ENCODE measurements around the gene ALG5. TPM values are rescaled to one million over a fixed set of nuclear protein-coding genes. Genes with fewer than 3 reads are reported as not detected.

The ALG5 gene
- total RNA-seq, 1 donor from 2014 or later: 32.1 TPM

DNA sequence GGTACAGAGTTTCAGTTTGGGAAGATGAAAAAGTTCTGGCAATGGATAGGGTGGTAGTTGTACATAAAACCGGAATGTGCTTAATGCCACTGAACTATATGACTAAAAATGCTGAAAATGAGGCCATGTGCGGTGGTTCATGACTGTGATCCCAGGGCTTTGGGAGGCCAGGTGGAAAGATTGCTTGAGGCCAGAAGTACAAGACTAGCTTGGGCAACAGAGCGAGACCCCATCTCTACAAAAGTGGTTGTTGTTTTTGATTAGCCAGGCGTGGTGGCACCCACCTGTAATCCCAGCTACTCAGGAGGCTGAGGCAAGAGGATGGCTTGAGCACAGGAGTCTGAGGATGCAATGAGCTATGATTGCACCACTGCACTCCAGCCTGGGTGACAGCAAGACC lies 91.9 kb downstream of the ALG5 start:
- Mint-ChIP-seq H3K9me3 (ENCODE audit: low read depth) (no peaks in the 10 kb centered on the region), H3K36me3 (ENCODE audit: low read depth) (peaks cover 2% of the 10 kb centered on the region), H3K27ac (ENCODE audit: unreplicated experiment) (no peak overlapping the region), H3K27me3 (ENCODE audit: low read depth) (no peaks in the 10 kb centered on the region), H3K4me1 (ENCODE audit: low read depth) (no peaks in the 10 kb centered on the region), H3K4me3 (ENCODE audit: unreplicated experiment) (no peak overlapping the region)
- DNase-seq (ENCODE audit: low spot score): no peak
- TF ChIP-seq, protein P1, sequence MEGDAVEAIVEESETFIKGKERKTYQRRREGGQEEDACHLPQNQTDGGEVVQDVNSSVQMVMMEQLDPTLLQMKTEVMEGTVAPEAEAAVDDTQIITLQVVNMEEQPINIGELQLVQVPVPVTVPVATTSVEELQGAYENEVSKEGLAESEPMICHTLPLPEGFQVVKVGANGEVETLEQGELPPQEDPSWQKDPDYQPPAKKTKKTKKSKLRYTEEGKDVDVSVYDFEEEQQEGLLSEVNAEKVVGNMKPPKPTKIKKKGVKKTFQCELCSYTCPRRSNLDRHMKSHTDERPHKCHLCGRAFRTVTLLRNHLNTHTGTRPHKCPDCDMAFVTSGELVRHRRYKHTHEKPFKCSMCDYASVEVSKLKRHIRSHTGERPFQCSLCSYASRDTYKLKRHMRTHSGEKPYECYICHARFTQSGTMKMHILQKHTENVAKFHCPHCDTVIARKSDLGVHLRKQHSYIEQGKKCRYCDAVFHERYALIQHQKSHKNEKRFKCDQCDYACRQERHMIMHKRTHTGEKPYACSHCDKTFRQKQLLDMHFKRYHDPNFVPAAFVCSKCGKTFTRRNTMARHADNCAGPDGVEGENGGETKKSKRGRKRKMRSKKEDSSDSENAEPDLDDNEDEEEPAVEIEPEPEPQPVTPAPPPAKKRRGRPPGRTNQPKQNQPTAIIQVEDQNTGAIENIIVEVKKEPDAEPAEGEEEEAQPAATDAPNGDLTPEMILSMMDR (IDR thresholded peaks at IDR 0.05): no peak

DNA sequence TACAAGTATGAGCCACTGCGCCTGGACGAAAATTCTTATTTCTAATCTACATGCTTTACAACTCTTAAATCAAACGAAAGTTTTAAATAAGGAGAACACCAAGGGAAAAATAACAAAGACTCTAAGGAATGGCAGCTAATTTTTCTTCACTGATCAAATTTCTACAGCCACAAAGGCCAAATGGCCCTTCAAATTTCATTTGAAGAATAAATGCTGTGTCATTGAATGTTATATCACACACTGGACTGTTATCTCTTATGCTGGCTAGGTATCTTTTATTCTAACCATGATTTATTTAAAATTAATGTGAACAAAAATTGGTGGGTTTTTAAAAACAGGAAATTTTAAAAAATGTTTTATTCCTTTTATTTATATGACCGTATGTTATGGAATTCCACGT lies 93.2 kb downstream of the ALG5 start:
- TF ChIP-seq, protein P1 (IDR thresholded peaks at IDR 0.05): no peak
- no peak for DNase-seq (ENCODE audit: low spot score)
- Mint-ChIP-seq H3K27me3 (ENCODE audit: low read depth) (no peaks in the 10 kb centered on the region), H3K9me3 (ENCODE audit: low read depth) (no peaks in the 10 kb centered on the region), H3K36me3 (ENCODE audit: low read depth) (peaks cover 2% of the 10 kb centered on the region), H3K27ac (ENCODE audit: unreplicated experiment) (no peak overlapping the region), H3K4me3 (ENCODE audit: unreplicated experiment) (no peak overlapping the region), H3K4me1 (ENCODE audit: low read depth) (no peaks in the 10 kb centered on the region)

DNA sequence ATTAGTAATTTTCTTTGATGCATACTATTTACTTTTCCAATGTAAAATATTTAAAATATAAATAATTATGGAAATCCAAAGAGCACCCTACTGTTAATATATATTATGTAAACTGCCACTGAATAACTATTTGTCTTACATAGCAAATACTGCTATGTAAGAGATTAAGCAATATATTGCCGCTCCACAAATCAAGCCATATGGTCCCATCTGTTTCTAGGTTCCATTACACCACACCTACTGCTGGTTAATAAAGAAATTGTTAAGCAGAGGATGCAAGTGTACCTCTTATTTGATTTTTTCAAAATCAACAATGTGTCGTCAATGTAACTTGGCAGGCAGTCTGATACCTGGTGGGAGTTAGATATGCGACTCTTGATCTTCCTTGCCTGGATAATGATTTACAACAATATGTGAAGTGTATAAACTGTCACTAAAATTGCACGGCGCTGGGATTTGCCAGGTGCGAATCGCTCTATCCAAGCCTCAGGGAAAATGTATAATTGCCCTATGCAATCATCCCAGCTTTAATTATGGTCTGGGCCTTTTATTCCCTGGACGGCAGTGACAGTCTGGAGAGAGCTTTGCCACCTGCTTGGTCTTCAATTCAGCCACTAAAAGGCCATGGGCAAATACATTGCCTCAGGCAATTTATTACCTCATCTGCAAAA lies 95.1 kb downstream of the ALG5 start:
- H3K27ac Mint-ChIP-seq (ENCODE audit: unreplicated experiment): no peak overlapping the region
- no peak overlapping the region for H3K4me3 Mint-ChIP-seq (ENCODE audit: unreplicated experiment)
- TF ChIP-seq, protein P1 (IDR thresholded peaks at IDR 0.05): no peak
- no peaks in the 10 kb centered on the region for H3K27me3 Mint-ChIP-seq (ENCODE audit: low read depth)
- H3K9me3 Mint-ChIP-seq (ENCODE audit: low read depth): peaks cover 5% of the 10 kb centered on the region
- peaks cover 3% of the 10 kb centered on the region for H3K36me3 Mint-ChIP-seq (ENCODE audit: low read depth)
- no peaks in the 10 kb centered on the region for H3K4me1 Mint-ChIP-seq (ENCODE audit: low read depth)
- no peak for DNase-seq (ENCODE audit: low spot score)

Other genes starting within 250 kb of the ALG5 start
- 5.0 to 5.3 TPM (median 5.1 TPM) in 3 replicates for gene RFXAP, start 180.1 kb downstream of the ALG5 start, total RNA-seq
- 8.4 to 9.5 TPM (median 8.9 TPM) in 3 replicates for gene SMAD9, start 79.1 kb downstream of the ALG5 start, total RNA-seq
- gene EXOSC8, start 1.4 kb upstream of the ALG5 start, total RNA-seq: 29.7 to 34.8 TPM (median 31.2 TPM) in 3 replicates
- gene SUPT20H, start 60.3 kb upstream of the ALG5 start, total RNA-seq: 51.2 to 77.7 TPM (median 53.1 TPM) in 3 replicates
- not detected in 3 replicates for gene CSNK1A1L, start 106.3 kb upstream of the ALG5 start, total RNA-seq